ENCODE results near the gene RELT. TPM values are rescaled to one million over a fixed set of nuclear protein-coding genes. Genes with fewer than 3 reads are reported as not detected.

Gene RELT
- total and polyA plus RNA-seq, 9 of the 15 experiments (the other 6 are each of a cell fraction or from before 2014, with no cell fraction given) = 1.1 to 20.2 (median 7.4) TPM

DNA sequence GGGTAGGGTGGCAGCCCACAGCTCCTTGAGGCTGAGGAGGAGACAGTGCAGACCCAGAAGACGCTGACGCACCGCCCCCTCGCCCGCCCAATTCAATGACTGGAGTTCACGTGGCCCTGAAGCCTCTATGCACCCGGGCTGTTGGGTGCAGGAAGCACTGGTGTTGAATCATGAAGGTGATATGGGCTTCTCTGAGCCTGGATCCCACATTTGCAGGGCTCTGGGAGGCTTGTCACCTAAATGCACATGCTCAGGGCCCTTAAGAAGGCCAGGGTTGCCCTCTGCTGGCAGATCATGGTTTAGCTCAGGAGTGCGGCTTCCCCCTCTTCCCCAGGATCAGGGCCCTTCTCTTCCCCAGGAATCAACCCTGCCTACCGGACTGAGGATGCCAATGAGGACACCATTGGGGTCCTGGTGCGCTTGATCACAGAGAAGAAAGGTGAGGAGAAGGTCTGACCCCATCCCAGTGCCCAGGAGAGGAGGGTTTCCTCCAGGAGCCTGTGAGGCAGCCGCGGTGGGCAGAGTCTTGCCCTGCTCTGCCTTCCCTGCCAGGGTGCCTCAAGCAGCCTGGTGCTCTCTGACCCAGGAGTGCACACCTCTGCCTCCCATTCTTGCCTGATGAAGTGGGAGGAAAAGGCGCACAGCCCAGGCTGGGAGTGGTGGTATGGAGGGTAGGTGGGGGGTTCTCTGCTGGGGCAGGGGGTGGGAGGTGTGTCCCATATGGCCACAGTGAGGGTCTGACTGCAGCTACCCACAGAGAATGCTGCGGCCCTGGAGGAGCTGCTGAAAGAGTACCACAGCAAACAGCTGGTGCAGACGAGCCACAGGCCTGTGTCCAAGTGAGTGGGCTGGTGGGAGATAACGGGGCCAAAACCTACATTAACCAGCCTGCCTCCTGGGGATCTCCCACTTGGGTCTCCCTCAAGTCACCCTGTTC, 17.5 kb downstream of the RELT start (continued):
- TF ChIP-seq, protein P1, sequence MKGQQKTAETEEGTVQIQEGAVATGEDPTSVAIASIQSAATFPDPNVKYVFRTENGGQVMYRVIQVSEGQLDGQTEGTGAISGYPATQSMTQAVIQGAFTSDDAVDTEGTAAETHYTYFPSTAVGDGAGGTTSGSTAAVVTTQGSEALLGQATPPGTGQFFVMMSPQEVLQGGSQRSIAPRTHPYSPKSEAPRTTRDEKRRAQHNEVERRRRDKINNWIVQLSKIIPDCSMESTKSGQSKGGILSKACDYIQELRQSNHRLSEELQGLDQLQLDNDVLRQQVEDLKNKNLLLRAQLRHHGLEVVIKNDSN (CRISPR knock-in tag; IDR thresholded peaks at IDR 0.05) = no peak
- TF ChIP-seq FOXP4 (CRISPR knock-in tag; IDR thresholded peaks at IDR 0.05; ENCODE audit: borderline replicate concordance) (no peak), STAT5A (IDR thresholded peaks at IDR 0.05; ENCODE audit: borderline replicate concordance, low read length) (no peak), RB1 (IDR thresholded peaks at IDR 0.05; ENCODE audit: low read depth) (0 out of 2 replicates have a peak, but pooled peaks have one; percentile 29), NFE2 (IDR thresholded peaks at IDR 0.05; ENCODE audit: low read depth) (no peak), POLR2G (IDR thresholded peaks at IDR 0.05; ENCODE audit: low read depth, low read length) (0 out of 2 replicates have a peak, but pooled peaks have one; percentile 22), TCF15 (CRISPR knock-in tag; IDR thresholded peaks at IDR 0.05) (no peak), SUPT5H (IDR thresholded peaks at IDR 0.05) (0 out of 2 replicates have a peak, but pooled peaks have one; percentile 13), JUND (IDR thresholded peaks at IDR 0.05; ENCODE audit: borderline replicate concordance, low read depth, low read length) (0 out of 2 replicates have a peak, but pooled peaks have one; percentile 12), JUND (tag; IDR thresholded peaks at IDR 0.05; ENCODE audit: borderline replicate concordance, low read depth, low read length) (no peak), FOXK2 (conservative IDR thresholded peaks at IDR 0.05 in 1 of 2, IDR thresholded peaks at IDR 0.05 in 1 of 2; ENCODE audit: low read depth in 2 of 2) (no peak), RCOR1 (IDR thresholded peaks at IDR 0.05; ENCODE audit: borderline replicate concordance in 1 of 2, low read depth in 2 of 2, low read length in 2 of 2) (0 out of 4 replicates have a peak, but pooled peaks of 1 of the 2 experiments have one; percentile 7), BRCA1 (IDR thresholded peaks at IDR 0.05) (no peak), BRCA1 (CRISPR knock-in tag; IDR thresholded peaks at IDR 0.05) (no peak)
- TF ChIP-seq, protein P2, sequence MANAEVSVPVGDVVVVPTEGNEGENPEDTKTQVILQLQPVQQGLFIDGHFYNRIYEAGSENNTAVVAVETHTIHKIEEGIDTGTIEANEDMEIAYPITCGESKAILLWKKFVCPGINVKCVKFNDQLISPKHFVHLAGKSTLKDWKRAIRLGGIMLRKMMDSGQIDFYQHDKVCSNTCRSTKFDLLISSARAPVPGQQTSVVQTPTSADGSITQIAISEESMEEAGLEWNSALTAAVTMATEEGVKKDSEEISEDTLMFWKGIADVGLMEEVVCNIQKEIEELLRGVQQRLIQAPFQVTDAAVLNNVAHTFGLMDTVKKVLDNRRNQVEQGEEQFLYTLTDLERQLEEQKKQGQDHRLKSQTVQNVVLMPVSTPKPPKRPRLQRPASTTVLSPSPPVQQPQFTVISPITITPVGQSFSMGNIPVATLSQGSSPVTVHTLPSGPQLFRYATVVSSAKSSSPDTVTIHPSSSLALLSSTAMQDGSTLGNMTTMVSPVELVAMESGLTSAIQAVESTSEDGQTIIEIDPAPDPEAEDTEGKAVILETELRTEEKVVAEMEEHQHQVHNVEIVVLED (CRISPR knock-in tag; IDR thresholded peaks at IDR 0.05) = no peak

Data from K562 (cell line).